ENCODE results near the gene HERPUD2. TPM values are rescaled to one million over a fixed set of nuclear protein-coding genes. Genes with fewer than 3 reads are reported as not detected.

Gene HERPUD2, protein sequence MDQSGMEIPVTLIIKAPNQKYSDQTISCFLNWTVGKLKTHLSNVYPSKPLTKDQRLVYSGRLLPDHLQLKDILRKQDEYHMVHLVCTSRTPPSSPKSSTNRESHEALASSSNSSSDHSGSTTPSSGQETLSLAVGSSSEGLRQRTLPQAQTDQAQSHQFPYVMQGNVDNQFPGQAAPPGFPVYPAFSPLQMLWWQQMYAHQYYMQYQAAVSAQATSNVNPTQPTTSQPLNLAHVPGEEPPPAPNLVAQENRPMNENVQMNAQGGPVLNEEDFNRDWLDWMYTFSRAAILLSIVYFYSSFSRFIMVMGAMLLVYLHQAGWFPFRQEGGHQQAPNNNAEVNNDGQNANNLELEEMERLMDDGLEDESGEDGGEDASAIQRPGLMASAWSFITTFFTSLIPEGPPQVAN
- total RNA-seq (2022; extraction: Qiagen RNA extraction; ENCODE audit: low read depth), result 17.1 to 21.2 TPM (median 20.0 TPM) in 5 replicates

DNA sequence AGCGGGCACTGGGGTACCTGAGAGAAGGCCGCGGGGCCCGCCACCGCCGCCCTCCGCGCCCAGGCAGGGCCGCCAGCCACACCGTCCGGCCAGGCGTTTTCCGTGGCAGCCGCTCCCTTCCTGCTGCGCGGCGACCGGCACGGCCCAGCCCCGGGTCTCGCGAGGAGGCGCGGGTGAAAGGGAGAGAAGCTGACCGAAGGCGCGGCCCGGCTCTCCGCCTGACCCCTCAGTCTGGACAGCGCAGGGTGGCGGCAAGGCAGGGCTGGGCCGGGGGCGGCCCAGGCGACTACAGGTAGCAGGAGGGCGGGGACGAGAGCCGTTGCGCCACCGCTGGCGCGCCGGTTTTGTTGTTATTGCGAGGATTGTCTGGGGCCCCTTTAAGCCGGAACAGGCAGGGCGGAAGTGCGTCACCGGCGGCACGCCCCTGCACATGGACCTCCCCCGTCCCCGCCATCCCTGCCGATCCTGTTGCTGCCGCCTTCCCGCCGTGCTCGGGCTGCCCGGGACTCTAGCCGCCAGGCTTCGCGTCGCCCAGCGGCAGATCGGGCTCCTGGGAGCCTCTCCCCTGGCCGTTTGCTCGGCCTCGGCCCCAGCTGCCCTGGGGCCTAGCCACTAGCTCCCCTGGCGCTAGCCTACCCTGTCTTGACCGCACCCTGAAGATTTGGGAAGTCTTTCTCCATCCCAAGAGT is at the start of gene HERPUD2:
Gene HERPUD2 (minus strand): TSS at position 352 of the 689 bp plus-strand sequence. CDS start 805 bp downstream, outside the sequence.

Other genes with a start within 250 kb of the HERPUD2 start
- gene SEPTIN7, start 105.9 kb upstream of the HERPUD2 start, total RNA-seq (2022; extraction: Qiagen RNA extraction; ENCODE audit: low read depth), result 185 to 251 TPM (median 209 TPM) in 5 replicates